Keratinocyte (primary cell): ENCODE results near the gene NR2C2AP. TPM values are rescaled to one million over a fixed set of nuclear protein-coding genes. Genes with fewer than 3 reads are reported as not detected.
A peak's percentile ranks its signal among the peaks of the same experiment; 100 is the strongest.

Experiments used
- DNase-seq: peaks from one replicate; pipeline ENCODE4 v3.0.0-alpha.2; 2011; ENCODE audit warnings: low read depth, missing footprints, low spot score
- FAIRE-seq: peaks from 2 replicates; lab custom pipeline; 2011; peaks lifted over from hg19 to GRCh38; lab: Jason Lieb, UNC
- H2AFZ ChIP-seq: 2 replicates; pipeline ENCODE4 v1.6.0; 2012; ENCODE audit warnings: low read length, control low read depth, inconsistent platforms; ENCODE audit not compliant: control insufficient read depth
- H3K27ac ChIP-seq: 2 replicates; pipeline ENCODE4 v1.5.1; 2011; ENCODE audit warnings: low read length; ENCODE audit not compliant: control insufficient read depth, insufficient read depth
- H3K27me3 ChIP-seq: 3 replicates; pipeline ENCODE4 v1.6.0; 2011; ENCODE audit warnings: low read length; ENCODE audit not compliant: control insufficient read depth, insufficient read depth; ENCODE audit errors: extremely low read depth
- H3K36me3 ChIP-seq, 2 experiments: 2 replicates in 1 of 2; 3 replicates in 1 of 2; pipeline ENCODE4 v1.5.1; 2011; ENCODE audit warnings: low read length in 2 of 2, mild to moderate bottlenecking in 1 of 2; ENCODE audit not compliant: control insufficient read depth in 2 of 2, insufficient read depth in 2 of 2; ENCODE audit errors: extremely low read depth in 1 of 2
- H3K4me1 ChIP-seq: 3 replicates; pipeline ENCODE4 v1.5.1; 2011; ENCODE audit warnings: low read length; ENCODE audit not compliant: control insufficient read depth, insufficient read depth; ENCODE audit errors: extremely low read depth
- H3K4me2 ChIP-seq: 3 replicates; pipeline ENCODE4 v1.6.0; 2011; ENCODE audit warnings: low read depth, low read length; ENCODE audit not compliant: control insufficient read depth, insufficient read depth; ENCODE audit errors: extremely low read depth
- H3K4me3 ChIP-seq, 3 experiments: fragments of 200-600 bp in 1 of 3; sonication (generic) in 1 of 3; 2 replicates in 2 of 3; 3 replicates in 1 of 3; pipeline ENCODE4 v1.5.1; 2011 to 2016; ENCODE audit warnings: low read length in 3 of 3, mild to moderate bottlenecking in 3 of 3, control low read depth in 2 of 3, inconsistent platforms in 1 of 3, low read depth in 1 of 3, mixed read lengths in 1 of 3, mixed run types in 1 of 3, moderate library complexity in 1 of 3; ENCODE audit not compliant: control insufficient read depth in 2 of 3, insufficient read depth in 2 of 3; ENCODE audit errors: extremely low read depth in 1 of 3
- H3K79me2 ChIP-seq: 2 replicates; pipeline ENCODE4 v1.6.0; 2012; ENCODE audit warnings: low read length; ENCODE audit not compliant: control insufficient read depth, insufficient read depth
- H3K9ac ChIP-seq: 3 replicates; pipeline ENCODE4 v1.6.0; 2011; ENCODE audit warnings: low read length; ENCODE audit not compliant: control insufficient read depth, insufficient read depth; ENCODE audit errors: extremely low read depth
- H3K9me1 ChIP-seq: 3 replicates; pipeline ENCODE4 v1.6.0; 2011; ENCODE audit warnings: low read length; ENCODE audit not compliant: control insufficient read depth, insufficient read depth; ENCODE audit errors: extremely low read depth
- H3K9me3 ChIP-seq: 2 replicates; pipeline ENCODE4 v1.5.1; 2012; ENCODE audit warnings: low read depth, low read length; ENCODE audit not compliant: control insufficient read depth
- H4K20me1 ChIP-seq: 3 replicates; pipeline ENCODE4 v1.6.0; 2011; ENCODE audit warnings: low read length; ENCODE audit not compliant: control insufficient read depth, insufficient read depth; ENCODE audit errors: extremely low read depth
- EZH2 ChIP-seq: IDR thresholded peaks from one replicate; pipeline ENCODE4 v1.6.1; 2012; ENCODE audit warnings: inconsistent platforms, mild to moderate bottlenecking, low read length, moderate library complexity
- dilution Hi-C: fragments of 300-500 bp; cut with MboI; formaldehyde crosslinking; loops from one replicate; pipeline ENCODE4 v1.7.0; 2020; ENCODE audit warnings: low sequenced_read_pairs; ENCODE audit not compliant: extremely low pct_ligation_motif_present
- polyA plus RNA-seq, 5 experiments: library from polyadenylated mRNA; depleted of rRNA in 3 of 5; stranded (reverse) in 3 of 5; stranded (forward) in 1 of 5; unstranded in 1 of 5; fragments of >200 nt; gene quantifications; 1 replicate in 1 of 5; 2 replicates in 3 of 5; 3 replicates in 1 of 5; pipeline versions ENCODE4 v1.2.1 to v1.2.3, GENCODE V29; 2011 to 2012; ENCODE audit warnings: missing spikeins in 2 of 5, low read depth in 1 of 5, low replicate concordance in 1 of 5
- TF ChIP-seq, protein P1 (sequence below), 3 experiments: IDR thresholded peaks in 1 of 3; conservative IDR thresholded peaks in 1 of 3; optimal IDR thresholded peaks in 1 of 3; 2 replicates in 2 of 3; 3 replicates in 1 of 3; pipeline versions ENCODE3 to v1.5.1; 2011; ENCODE audit warnings: low read length in 3 of 3, mild to moderate bottlenecking in 3 of 3, moderate library complexity in 2 of 3, control low read depth in 1 of 3, inconsistent platforms in 1 of 3; ENCODE audit not compliant: insufficient read depth in 2 of 3; ENCODE audit errors: extremely low read depth in 1 of 3

The NR2C2AP gene
- polyA plus RNA-seq, 1 donor (not counting 4 experiments of a cell fraction or from before 2014, with no cell fraction given): 12.3 TPM

DNA sequence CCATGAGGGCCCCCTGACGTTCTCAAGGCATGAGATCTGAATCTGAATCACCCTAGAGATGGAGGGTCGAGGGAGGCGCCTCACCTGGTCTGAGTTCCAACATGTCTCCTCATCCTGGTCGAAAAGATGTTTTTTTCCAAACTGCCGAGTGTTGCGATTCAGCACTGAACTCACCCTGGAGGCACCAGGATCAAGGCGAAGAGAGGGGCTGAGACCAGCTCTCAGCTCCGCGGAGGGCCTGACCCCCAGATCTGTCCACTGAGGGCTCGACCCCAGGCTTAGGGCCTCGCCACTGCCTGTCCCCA, 555 bp downstream of the NR2C2AP start:
- Histone ChIP-seq H3K79me2 (peaks cover 13% of the 10 kb centered on the region), H2AFZ (peak overlapping the region; percentile 27)
- DNase-seq: no peak

DNA sequence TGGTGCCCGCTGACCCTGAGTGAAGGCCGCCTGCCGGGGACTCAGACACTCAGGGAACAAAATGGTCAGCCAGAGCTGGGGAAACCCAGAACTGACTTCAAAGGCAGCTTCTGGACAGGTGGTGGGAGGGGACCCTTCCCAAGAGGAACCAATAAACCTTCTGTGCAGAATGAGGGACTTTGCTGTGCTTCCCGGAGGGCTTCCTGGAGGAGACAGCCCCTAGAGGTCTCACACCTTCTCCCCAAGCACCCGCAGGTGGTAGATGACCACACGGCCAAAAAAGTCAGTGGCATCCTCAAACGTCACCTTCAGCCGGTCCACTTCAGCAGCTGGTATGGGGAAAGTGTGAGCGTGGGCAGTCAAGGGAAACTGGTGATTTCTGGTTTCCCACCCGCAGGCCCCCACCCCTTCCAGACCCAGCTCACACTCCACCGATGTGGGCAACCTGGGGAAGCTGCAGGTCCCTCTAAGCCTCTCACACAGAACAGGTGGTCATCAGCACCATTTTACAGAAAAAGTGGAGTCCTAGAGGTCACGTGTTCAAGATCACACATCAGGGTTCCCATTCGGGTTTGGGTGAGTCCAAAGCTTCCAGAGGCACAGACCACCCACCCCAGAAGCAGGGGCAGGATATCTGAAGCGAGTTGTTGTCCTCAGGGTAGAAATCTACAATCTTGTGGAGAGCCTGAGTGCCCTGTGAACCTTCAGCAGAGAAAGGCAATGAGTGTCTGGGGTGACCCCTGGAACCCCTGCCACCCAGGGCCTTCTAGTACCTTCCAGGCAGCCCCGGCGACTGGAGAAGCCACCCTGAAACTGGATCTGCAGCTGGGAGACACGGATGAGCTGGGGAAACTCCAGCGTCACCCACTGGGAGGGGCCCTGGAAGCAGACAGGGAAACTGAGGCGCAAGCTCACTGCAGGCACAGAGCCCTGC, 1.2 kb downstream of the NR2C2AP start:
- Histone ChIP-seq H3K36me3 (peaks cover 19% of the 10 kb centered on the region in 2 experiments), H3K9ac (peak overlapping the region; percentile 90), H3K4me3 (peak overlapping the region; percentile 62 to 87 (median 85)), H3K4me1 (peaks cover 8% of the 10 kb centered on the region), H3K79me2 (peaks cover 14% of the 10 kb centered on the region), H3K4me2 (peak overlapping the region; percentile 92), H4K20me1 (no peaks in the 10 kb centered on the region), H3K27me3 (no peaks in the 10 kb centered on the region), H3K9me1 (no peaks in the 10 kb centered on the region), H3K27ac (peak overlapping the region; percentile 82), H3K9me3 (no peaks in the 10 kb centered on the region), H2AFZ (peak overlapping the region; percentile 27)
- DNase-seq (no peak), FAIRE-seq (no peak)
- no peak for TF ChIP-seq EZH2
- TF ChIP-seq, protein P1, sequence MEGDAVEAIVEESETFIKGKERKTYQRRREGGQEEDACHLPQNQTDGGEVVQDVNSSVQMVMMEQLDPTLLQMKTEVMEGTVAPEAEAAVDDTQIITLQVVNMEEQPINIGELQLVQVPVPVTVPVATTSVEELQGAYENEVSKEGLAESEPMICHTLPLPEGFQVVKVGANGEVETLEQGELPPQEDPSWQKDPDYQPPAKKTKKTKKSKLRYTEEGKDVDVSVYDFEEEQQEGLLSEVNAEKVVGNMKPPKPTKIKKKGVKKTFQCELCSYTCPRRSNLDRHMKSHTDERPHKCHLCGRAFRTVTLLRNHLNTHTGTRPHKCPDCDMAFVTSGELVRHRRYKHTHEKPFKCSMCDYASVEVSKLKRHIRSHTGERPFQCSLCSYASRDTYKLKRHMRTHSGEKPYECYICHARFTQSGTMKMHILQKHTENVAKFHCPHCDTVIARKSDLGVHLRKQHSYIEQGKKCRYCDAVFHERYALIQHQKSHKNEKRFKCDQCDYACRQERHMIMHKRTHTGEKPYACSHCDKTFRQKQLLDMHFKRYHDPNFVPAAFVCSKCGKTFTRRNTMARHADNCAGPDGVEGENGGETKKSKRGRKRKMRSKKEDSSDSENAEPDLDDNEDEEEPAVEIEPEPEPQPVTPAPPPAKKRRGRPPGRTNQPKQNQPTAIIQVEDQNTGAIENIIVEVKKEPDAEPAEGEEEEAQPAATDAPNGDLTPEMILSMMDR (optimal IDR thresholded peaks at IDR 0.05 in 1 of 3, IDR thresholded peaks at IDR 0.05 in 1 of 3, conservative IDR thresholded peaks at IDR 0.05 in 1 of 3; ENCODE audit: extremely low read depth in 1 of 3, insufficient read depth in 2 of 3, low read length in 3 of 3): no peak
- dilution Hi-C loops: no loop called here

More for the DNA sequence above, 555 bp downstream of the NR2C2AP start:
- no peak for TF ChIP-seq EZH2
- TF ChIP-seq, protein P1 (optimal IDR thresholded peaks at IDR 0.05 in 1 of 3, IDR thresholded peaks at IDR 0.05 in 1 of 3, conservative IDR thresholded peaks at IDR 0.05 in 1 of 3; ENCODE audit: extremely low read depth in 1 of 3, insufficient read depth in 2 of 3, low read length in 3 of 3): no peak
- Histone ChIP-seq H3K4me1 (peaks cover 8% of the 10 kb centered on the region), H3K9me1 (no peaks in the 10 kb centered on the region), H3K9me3 (no peaks in the 10 kb centered on the region), H3K9ac (peak overlapping the region; percentile 90), H3K4me3 (peak overlapping the region; percentile 62 to 87 (median 85)), H3K4me2 (peak overlapping the region; percentile 92), H4K20me1 (no peaks in the 10 kb centered on the region), H3K27me3 (no peaks in the 10 kb centered on the region), H3K36me3 (peaks cover 17% of the 10 kb centered on the region in 2 experiments), H3K27ac (peak overlapping the region; percentile 82)
- dilution Hi-C loops: no loop called here
- FAIRE-seq: peak; percentile 29
